Pancreas (tissue), 10 donors: ENCODE data around the gene MEOX1. TPM values are rescaled to one million over a fixed set of nuclear protein-coding genes. Genes with fewer than 3 reads are reported as not detected.

Source experiments
- ATAC-seq, 4 donors: fragments of 200-7000 bp; cut with Tn5 transposase; one replicate each; pipeline versions ENCODE4 v1.8.0 to v1.9.1; 2020; ENCODE audit warnings: mild to moderate bottlenecking in 4 of 4, moderate library complexity in 4 of 4
- DNase-seq, 6 donors: peaks; one replicate each; pipeline ENCODE4 v3.0.0-alpha.2; 2020
- FAIRE-seq: peaks from 2 replicates; lab custom pipeline; 2012; peaks lifted over from hg19 to GRCh38; lab: Jason Lieb, UNC
- H3K27ac ChIP-seq, 4 donors: fragments of 200-600 bp; sonication (generic); 1 replicate in 3 of 4; 2 replicates in 1 of 4; pipeline versions ENCODE4 v1.5.0 to v1.8.0; 2020
- H3K27me3 ChIP-seq, 4 donors: fragments of 200-600 bp; one replicate each; pipeline ENCODE4 v1.8.0; 2021
- H3K36me3 ChIP-seq, 3 donors: fragments of 200-600 bp; sonication (generic) in 1 of 3; one replicate each; pipeline versions ENCODE4 v1.5.0 to v1.8.0; 2020 to 2021
- H3K4me1 ChIP-seq, 3 donors: fragments of 200-600 bp; one replicate each; pipeline ENCODE4 v1.8.0; 2021
- H3K4me3 ChIP-seq, 4 donors: fragments of 200-600 bp; sonication (generic) in 2 of 4; one replicate each; pipeline versions ENCODE4 v1.5.0 to v1.8.0; 2020 to 2021
- H3K9me3 ChIP-seq, 4 donors: fragments of 200-600 bp; one replicate each; pipeline ENCODE4 v1.8.0; 2021
- CTCF ChIP-seq, 4 donors: fragments of 200-600 bp; sonication (generic) in 3 of 4; IDR thresholded peaks; one replicate each; pipeline versions ENCODE4 v1.5.0 to v1.8.0; 2021; ENCODE audit warnings: antibody characterized with exemption in 4 of 4
- WGBS, 2 donors: extraction: QIAGEN DNeasy Blood & Tissue Kit; methylation state at CpG; one replicate each; pipeline ENCODE4 v1.1.7; 2013; 5-methylcytosine and 5-hydroxymethylcytosine counted together
- intact Hi-C, 3 donors: fragments of 100-400 bp; cut with DNase I; formaldehyde crosslinking; loops; one replicate each; pipeline versions ENCODE4 v1.11.1 to v1.14.2; 2022
- polyA plus RNA-seq, 2 donors: library from polyadenylated mRNA; stranded (reverse); fragments of 200-250 nt; gene quantifications; one replicate each; pipeline ENCODE4 v1.2.3, GENCODE V29; 2013
- total RNA-seq, 6 donors: library from RNA; stranded (reverse); fragmentation: NEBNext Ultra II Directional in 4 of 6; extraction: Animal tissue kit (Norgen Biotek cat#: 25700) in 4 of 6; gene quantifications; one replicate each; pipeline versions ENCODE4 v1.2.1 to v1.2.4, GENCODE V29; 2021 to 2023
- donor health status: healthy with polysubstance abuse.
- donor health status: DM: no; HTN: no; CAD: no; lungs with moderate emphysema.
- donor health status: DM: no; HTN: no; CAD: no.
- donor health status: control.
- donor health status: control.
- donor health status: Bipolar disorder and iron deficiency.
- donor health status: DM: yes; HTN: yes; CAD: no.
- donor health status: DM: no; HTN: no; CAD: no.
- donor health status: DM: no; HTN: no; CAD: no.
- donor health status: DM: yes; HTN: yes; CAD: no.

Gene MEOX1
- total and polyA plus RNA-seq, 8 donors, result 0.28 to 4.3 (median 1.1) TPM

- FAIRE-seq (no peak), DNase-seq (no peak), ATAC-seq (peak in 1 of 4 donors; percentile 20)
- no peaks in the 10 kb centered on the region for H3K27me3 ChIP-seq
- no peaks in the 10 kb centered on the region for H3K36me3 ChIP-seq
- 70 to 73% methylated on average over 26 of the region's 26 CpGs for WGBS, 2 donors
- H3K4me3 ChIP-seq, result no peak overlapping the region
- no peak overlapping the region for H3K27ac ChIP-seq
- H3K4me1 ChIP-seq, result peaks cover 0 to 4% (median 0%) of the 10 kb centered on the region in 3 donors
- no peaks in the 10 kb centered on the region for H3K9me3 ChIP-seq
- intact Hi-C loops, result no loop called here
- no peak for TF ChIP-seq CTCF (IDR thresholded peaks at IDR 0.05)
Observed at GRCh38 chr17:43665084-43665936, 3.6 kb upstream of the MEOX1 start.

GRCh38 chr17:43664096-43664495 is 2.4 kb upstream of the MEOX1 start:
- H3K4me1 ChIP-seq, result no peaks in the 10 kb centered on the region
- H3K9me3 ChIP-seq, result no peaks in the 10 kb centered on the region
- no peaks in the 10 kb centered on the region for H3K36me3 ChIP-seq
- FAIRE-seq (no peak), ATAC-seq (no peak), DNase-seq (no peak)
- TF ChIP-seq CTCF (IDR thresholded peaks at IDR 0.05), result no peak
- WGBS, 2 donors, result 82 to 90% methylated on average over 12 of the region's 12 CpGs
- H3K4me3 ChIP-seq, result no peak overlapping the region
- intact Hi-C loops, result no loop called here
- H3K27ac ChIP-seq, result no peak overlapping the region
- H3K27me3 ChIP-seq, result no peaks in the 10 kb centered on the region

GRCh38 chr17:43663383-43663782 is 1.7 kb upstream of the MEOX1 start:
- FAIRE-seq (no peak), ATAC-seq (no peak), DNase-seq (no peak)
- Histone ChIP-seq H3K27me3 (no peaks in the 10 kb centered on the region), H3K4me1 (no peaks in the 10 kb centered on the region), H3K36me3 (no peaks in the 10 kb centered on the region), H3K9me3 (no peaks in the 10 kb centered on the region), H3K27ac (no peak overlapping the region), H3K4me3 (no peak overlapping the region)
- 71 to 78% methylated on average over 4 of the region's 4 CpGs for WGBS, 2 donors
- intact Hi-C loops, result no loop called here
- TF ChIP-seq CTCF (IDR thresholded peaks at IDR 0.05), result no peak

- no peak overlapping the region for H3K4me3 ChIP-seq
- DNase-seq (peak in 1 of 6 donors; percentile 37), FAIRE-seq (no peak), ATAC-seq (no peak)
- WGBS, 2 donors, result 62 to 72% methylated on average over 12 of the region's 12 CpGs
- no peaks in the 10 kb centered on the region for H3K27me3 ChIP-seq
- no peak for TF ChIP-seq CTCF (IDR thresholded peaks at IDR 0.05)
- no peaks in the 10 kb centered on the region for H3K9me3 ChIP-seq
- H3K36me3 ChIP-seq, result no peaks in the 10 kb centered on the region
- H3K4me1 ChIP-seq, result no peaks in the 10 kb centered on the region
- no peak overlapping the region for H3K27ac ChIP-seq
- intact Hi-C loops, result no loop called here
Observed at GRCh38 chr17:43662413-43663141, 855 bp upstream of the MEOX1 start.
